Body of pancreas (tissue), 4 donors: ENCODE data around the gene SERINC3. TPM values are rescaled to one million over a fixed set of nuclear protein-coding genes. Genes with fewer than 3 reads are reported as not detected.

Experiments
- ATAC-seq: fragments of 150-250 bp; one replicate; pipeline ENCODE4 v1.9.1; 2016
- DNase-seq, 4 donors: peaks; one replicate each; pipeline ENCODE4 v3.0.0-alpha.2; 2019
- H3K27ac ChIP-seq, 4 donors: fragments of 200-600 bp; sonication (generic); 1 replicate in 3 of 4; 2 replicates in 1 of 4; pipeline versions ENCODE4 v1.5.1 to v1.6.1; 2016 to 2019; ENCODE audit warnings: mild to moderate bottlenecking in 1 of 4, mixed read lengths in 1 of 4, moderate library complexity in 1 of 4
- H3K27me3 ChIP-seq, 2 donors: fragments of 200-600 bp; sonication (generic); one replicate each; pipeline ENCODE4 v1.6.0; 2016; ENCODE audit warnings: mild to moderate bottlenecking in 1 of 2
- H3K36me3 ChIP-seq, 2 donors: fragments of 200-600 bp; sonication (generic); replicated peaks in 1 of 2; 2 replicates each; pipeline ENCODE4 v1.5.1; 2016; ENCODE audit warnings: low read depth in 2 of 2; ENCODE audit not compliant: insufficient read depth in 1 of 2
- H3K4me1 ChIP-seq: fragments of 200-600 bp; sonication (generic); one replicate; pipeline ENCODE4 v1.6.0; 2016
- H3K4me3 ChIP-seq, 2 donors: fragments of 200-600 bp; sonication (generic); 1 replicate in 1 of 2; 2 replicates in 1 of 2; pipeline ENCODE4 v1.5.1; 2016 to 2019
- H3K9me3 ChIP-seq, 3 donors: fragments of 200-600 bp; sonication (generic); 1 replicate in 2 of 3; 2 replicates in 1 of 3; pipeline ENCODE4 v1.5.1; 2016
- POLR2A ChIP-seq, 3 donors: fragments of 450-650 bp; IDR thresholded peaks; one replicate each; pipeline ENCODE4 v1.6.1; 2016; ENCODE audit warnings: antibody characterized with exemption in 3 of 3, mild to moderate bottlenecking in 2 of 3
- WGBS, 2 donors: methylation state at CpG; one replicate each; pipeline ENCODE4 v1.1.5; 2017; 5-methylcytosine and 5-hydroxymethylcytosine counted together
- intact Hi-C: fragments of 100-400 bp; cut with DNase I; formaldehyde crosslinking; loops from one replicate; pipeline ENCODE4 v1.15.1; 2023
- total RNA-seq, 2 donors: library from RNA; depleted of rRNA; stranded (reverse); fragments of >200 nt; gene quantifications; one replicate each; pipeline ENCODE4 v1.1.0, GENCODE V29; 2016
- TF ChIP-seq, protein P1 (sequence below), 7 experiments: fragments of 450-650 bp in 4 of 7; fragments of 200-600 bp in 3 of 7; sonication (generic) in 3 of 7; IDR thresholded peaks; one replicate each; pipeline ENCODE4 v1.5.1; 2016 to 2019; ENCODE audit warnings: antibody characterized with exemption in 7 of 7

Gene SERINC3
- total RNA-seq, 2 donors from 2014 or later: 28.3 to 36.3 TPM

- Histone ChIP-seq H3K9me3 (no peaks in the 10 kb centered on the region), H3K4me3 (no peak overlapping the region), H3K27me3 (no peaks in the 10 kb centered on the region), H3K4me1 (peaks cover 23% of the 10 kb centered on the region), H3K27ac (no peak overlapping the region), H3K36me3 (no peaks in the 10 kb centered on the region)
- TF ChIP-seq, protein P1, sequence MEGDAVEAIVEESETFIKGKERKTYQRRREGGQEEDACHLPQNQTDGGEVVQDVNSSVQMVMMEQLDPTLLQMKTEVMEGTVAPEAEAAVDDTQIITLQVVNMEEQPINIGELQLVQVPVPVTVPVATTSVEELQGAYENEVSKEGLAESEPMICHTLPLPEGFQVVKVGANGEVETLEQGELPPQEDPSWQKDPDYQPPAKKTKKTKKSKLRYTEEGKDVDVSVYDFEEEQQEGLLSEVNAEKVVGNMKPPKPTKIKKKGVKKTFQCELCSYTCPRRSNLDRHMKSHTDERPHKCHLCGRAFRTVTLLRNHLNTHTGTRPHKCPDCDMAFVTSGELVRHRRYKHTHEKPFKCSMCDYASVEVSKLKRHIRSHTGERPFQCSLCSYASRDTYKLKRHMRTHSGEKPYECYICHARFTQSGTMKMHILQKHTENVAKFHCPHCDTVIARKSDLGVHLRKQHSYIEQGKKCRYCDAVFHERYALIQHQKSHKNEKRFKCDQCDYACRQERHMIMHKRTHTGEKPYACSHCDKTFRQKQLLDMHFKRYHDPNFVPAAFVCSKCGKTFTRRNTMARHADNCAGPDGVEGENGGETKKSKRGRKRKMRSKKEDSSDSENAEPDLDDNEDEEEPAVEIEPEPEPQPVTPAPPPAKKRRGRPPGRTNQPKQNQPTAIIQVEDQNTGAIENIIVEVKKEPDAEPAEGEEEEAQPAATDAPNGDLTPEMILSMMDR (IDR thresholded peaks at IDR 0.05): no peak
- no peak for TF ChIP-seq POLR2A (IDR thresholded peaks at IDR 0.05)
- 68 to 80% methylated on average over 5 of the region's 5 CpGs for WGBS, 2 donors
- DNase-seq (no peak), ATAC-seq (no peak)
- intact Hi-C loops: loop anchor here (10.0 kb wide), 1 partner anchor 249 kb away; the partner anchor contains the start of gene OSER1
Measured at GRCh38 chr20:44463466-44463865, 58.4 kb downstream of the SERINC3 start.

- Histone ChIP-seq H3K4me3 (no peak overlapping the region), H3K27ac (peak overlapping the region in 2 of 4 donors; percentile 23 to 31), H3K36me3 (no peaks in the 10 kb centered on the region), H3K27me3 (no peaks in the 10 kb centered on the region), H3K9me3 (no peaks in the 10 kb centered on the region), H3K4me1 (peaks cover 19% of the 10 kb centered on the region)
- intact Hi-C loops: loop anchor here (10.0 kb wide), 1 partner anchor 247 kb away; the partner anchor contains the start of gene OSER1
- no peak for TF ChIP-seq POLR2A (IDR thresholded peaks at IDR 0.05)
- TF ChIP-seq, protein P1 (IDR thresholded peaks at IDR 0.05): no peak
- DNase-seq (no peak), ATAC-seq (no peak)
- WGBS, 2 donors: 39 to 46% methylated on average over 5 of the region's 5 CpGs
Measured at GRCh38 chr20:44461803-44462174, 60.1 kb downstream of the SERINC3 start.

DNA sequence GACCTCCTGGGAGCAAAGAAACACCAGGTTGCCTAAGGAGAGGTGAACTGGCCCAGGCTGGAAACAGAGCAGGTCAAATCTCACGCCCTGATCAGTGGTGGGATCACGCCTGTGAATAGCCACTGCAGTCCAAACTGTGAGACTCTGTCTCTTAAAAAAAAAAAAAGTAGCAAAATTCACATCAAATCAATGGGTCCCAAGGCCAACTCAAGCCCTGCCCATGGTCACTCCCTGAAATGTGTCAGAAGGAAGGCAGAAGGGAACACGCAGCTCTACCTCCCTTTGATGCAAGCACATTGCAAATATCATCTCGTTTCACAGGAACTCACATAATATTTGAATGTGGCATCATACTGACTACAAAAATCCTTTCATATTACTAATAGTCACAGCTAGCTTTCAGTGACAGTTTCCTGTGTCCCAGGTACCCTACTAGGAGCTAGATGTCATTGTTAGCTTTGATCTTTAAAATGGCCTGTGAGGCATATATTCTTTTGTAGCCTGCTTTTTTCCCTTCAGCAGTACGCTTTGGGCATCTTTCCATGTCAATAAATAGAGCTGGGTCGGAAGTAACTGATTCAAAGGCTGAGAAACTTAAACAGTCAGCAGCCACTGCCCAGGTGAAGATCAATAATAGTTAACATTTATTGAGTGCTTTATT is 60.6 kb downstream of the SERINC3 start:
- intact Hi-C loops: loop anchor here (10.0 kb wide), 1 partner anchor 246 kb away; the partner anchor contains the start of gene OSER1
- ATAC-seq (peak; percentile 43), DNase-seq (peak in 1 of 4 donors; percentile 38)
- no peaks in the 10 kb centered on the region for H3K27me3 ChIP-seq
- 31 to 37% methylated on average over 6 of the region's 6 CpGs for WGBS, 2 donors
- no peaks in the 10 kb centered on the region for H3K36me3 ChIP-seq
- H3K9me3 ChIP-seq: no peaks in the 10 kb centered on the region
- peak overlapping the region; percentile 23 to 32 (median 27) for H3K27ac ChIP-seq
- peaks cover 19% of the 10 kb centered on the region for H3K4me1 ChIP-seq
- no peak overlapping the region for H3K4me3 ChIP-seq
- TF ChIP-seq POLR2A (IDR thresholded peaks at IDR 0.05): no peak
- TF ChIP-seq, protein P1 (IDR thresholded peaks at IDR 0.05): no peak

DNA sequence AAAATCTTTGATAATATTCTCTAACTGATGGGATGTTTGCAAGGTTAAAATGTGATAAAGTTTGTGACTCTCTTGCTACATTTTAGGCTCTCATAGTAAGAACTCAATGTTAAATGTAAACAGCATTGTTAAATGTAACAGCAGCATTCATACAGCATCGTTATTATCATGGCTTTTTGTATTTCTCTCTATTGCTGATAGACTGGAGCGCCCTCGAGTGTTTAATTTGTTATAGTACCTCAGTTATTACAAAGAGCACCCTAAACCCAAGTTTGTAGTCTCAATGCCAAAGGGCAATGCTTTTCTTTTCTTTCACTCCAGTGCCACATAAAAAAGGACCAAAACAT is 61.1 kb downstream of the SERINC3 start:
- Histone ChIP-seq H3K27me3 (no peaks in the 10 kb centered on the region), H3K36me3 (no peaks in the 10 kb centered on the region), H3K27ac (peak overlapping the region in 2 of 4 donors; percentile 23 to 31), H3K4me3 (no peak overlapping the region), H3K4me1 (peaks cover 19% of the 10 kb centered on the region), H3K9me3 (no peaks in the 10 kb centered on the region)
- intact Hi-C loops: loop anchor here (10.0 kb wide), 1 partner anchor 246 kb away; the partner anchor contains the start of gene OSER1
- TF ChIP-seq, protein P1 (IDR thresholded peaks at IDR 0.05): peak in 6 of 7 experiments; percentile 18 to 61 (median 51)
- TF ChIP-seq POLR2A (IDR thresholded peaks at IDR 0.05): no peak
- DNase-seq: peak in 1 of 4 donors; percentile 22
- WGBS, 2 donors: 10% methylated on average over 3 of the region's 3 CpGs
- peak; percentile 57 for ATAC-seq

- intact Hi-C loops: no loop called here
- H3K9me3 ChIP-seq: no peaks in the 10 kb centered on the region
- 67 to 80% methylated on average over 2 of the region's 2 CpGs for WGBS, 2 donors
- no peak for ATAC-seq
- DNase-seq: no peak
- TF ChIP-seq, protein P1 (IDR thresholded peaks at IDR 0.05): no peak
- no peak for TF ChIP-seq POLR2A (IDR thresholded peaks at IDR 0.05)
- no peak overlapping the region for H3K27ac ChIP-seq
- peaks cover 13% of the 10 kb centered on the region for H3K4me1 ChIP-seq
- no peaks in the 10 kb centered on the region for H3K36me3 ChIP-seq
- H3K4me3 ChIP-seq: no peak overlapping the region
- no peaks in the 10 kb centered on the region for H3K27me3 ChIP-seq
Measured at GRCh38 chr20:44459271-44459670, 62.6 kb downstream of the SERINC3 start.
